Measurements from ENCODE around the gene TRIP11.
A peak's percentile ranks its signal among the peaks of the same experiment; 100 is the strongest.

Gene TRIP11

GRCh38 chr14:91919814-91920213 lies 120.0 kb downstream of the TRIP11 start:
- peak; percentile 76 for DNase-seq (ENCODE audit: low read depth)
- H3K4me3 ChIP-seq (ENCODE audit: low read depth, low read length) = no peak overlapping the region
- no peak for TF ChIP-seq CTCF (conservative IDR thresholded peaks at IDR 0.05; ENCODE audit: low read depth, low read length)

- no peak for TF ChIP-seq CTCF (conservative IDR thresholded peaks at IDR 0.05; ENCODE audit: low read depth, low read length)
- peak; percentile 52 for DNase-seq (ENCODE audit: low read depth)
- H3K4me3 ChIP-seq (ENCODE audit: low read depth, low read length) = no peak overlapping the region
These were observed 121.5 kb downstream of the TRIP11 start for GRCh38 chr14:91918186-91918883.
